Endothelial cell of umbilical vein (primary cell): Measurements from ENCODE around the gene SERPINA1. TPM values are rescaled to one million over a fixed set of nuclear protein-coding genes. Genes with fewer than 3 reads are reported as not detected.

Experiments used
- BruUV-seq: library from RNA; stranded (reverse); fragments of 400-500 nt; replicated peaks from 2 replicates; lab custom pipeline; 2021; lab: Mats Ljungman, UMichigan
- CTCF ChIA-PET: fragments of 300-600, 350-600 bp; sonication (Branson Sonifier 250); formaldehyde crosslinking; loops from one replicate; lab custom pipeline; 2021; ENCODE audit warnings: antibody characterized with exemption, inconsistent platforms; lab: Charles Lee
- POLR2A ChIA-PET: fragments of 300-600, 350-600 bp; sonication (Branson Sonifier 250); formaldehyde crosslinking; loops from one replicate; lab custom pipeline; 2021; ENCODE audit warnings: antibody characterized with exemption, inconsistent platforms; lab: Charles Lee
- DNase-seq: peaks from one replicate; pipeline ENCODE4 v3.0.0-alpha.2; 2011; ENCODE audit warnings: low read depth, low spot score
- FAIRE-seq: peaks from 2 replicates; lab custom pipeline; 2011; peaks lifted over from hg19 to GRCh38; lab: Jason Lieb, UNC
- H2AFZ ChIP-seq: 2 replicates; pipeline ENCODE4 v1.6.0; 2012; ENCODE audit warnings: low read depth, low read length, control low read depth, inconsistent platforms
- H3K27ac ChIP-seq: 2 replicates; pipeline ENCODE4 v1.5.1; 2011; ENCODE audit warnings: low read depth, mild to moderate bottlenecking, control low read depth, low read length, moderate library complexity; ENCODE audit not compliant: insufficient read depth
- H3K27me3 ChIP-seq, 2 experiments: 2 replicates each; pipeline versions ENCODE4 v1.6.0 to v1.6.1; 2011; ENCODE audit warnings: low read length in 2 of 2, mixed read lengths in 1 of 2; ENCODE audit not compliant: control insufficient read depth in 2 of 2, insufficient read depth in 2 of 2
- H3K36me3 ChIP-seq, 2 experiments: 2 replicates in 1 of 2; 3 replicates in 1 of 2; pipeline ENCODE4 v1.5.1; 2011; ENCODE audit warnings: low read length in 2 of 2, mild to moderate bottlenecking in 1 of 2, moderate library complexity in 1 of 2; ENCODE audit not compliant: control insufficient read depth in 2 of 2, insufficient read depth in 2 of 2; ENCODE audit errors: extremely low read depth in 1 of 2
- H3K4me1 ChIP-seq: 3 replicates; pipeline ENCODE4 v1.5.1; 2011; ENCODE audit warnings: mild to moderate bottlenecking, low read length; ENCODE audit not compliant: control insufficient read depth, insufficient read depth; ENCODE audit errors: extremely low read depth
- H3K4me2 ChIP-seq: 2 replicates; pipeline ENCODE4 v1.6.1; 2011; ENCODE audit warnings: low read length, control low read depth, mixed read lengths; ENCODE audit not compliant: insufficient read depth
- H3K4me3 ChIP-seq, 3 experiments: fragments of 200-600 bp in 1 of 3; sonication (generic), shearing (Covaris generic) in 1 of 3; replicated peaks in 1 of 3; 2 replicates each; pipeline ENCODE4 v1.5.1; 2011 to 2016; ENCODE audit warnings: control low read depth in 3 of 3, low read length in 3 of 3, mild to moderate bottlenecking in 2 of 3, inconsistent platforms in 1 of 3, low read depth in 1 of 3, moderate library complexity in 1 of 3; ENCODE audit not compliant: insufficient read depth in 1 of 3
- H3K79me2 ChIP-seq: 2 replicates; pipeline ENCODE4 v1.6.0; 2012; ENCODE audit warnings: low read length, inconsistent platforms; ENCODE audit not compliant: control insufficient read depth, insufficient read depth
- H3K9ac ChIP-seq: replicated peaks from 2 replicates; pipeline ENCODE3; 2011; ENCODE audit warnings: low read length, control low read depth; ENCODE audit not compliant: insufficient read depth; ENCODE audit errors: extremely low read depth
- H3K9me1 ChIP-seq: replicated peaks from 3 replicates; pipeline ENCODE4 v1.6.0; 2011; ENCODE audit warnings: mild to moderate bottlenecking, low read length; ENCODE audit not compliant: control insufficient read depth, insufficient read depth; ENCODE audit errors: extremely low read depth
- H3K9me3 ChIP-seq: replicated peaks from 2 replicates; pipeline ENCODE4 v1.5.1; 2012; ENCODE audit warnings: low read length, inconsistent platforms; ENCODE audit not compliant: control insufficient read depth, insufficient read depth
- H4K20me1 ChIP-seq: replicated peaks from 2 replicates; pipeline ENCODE3; 2011; ENCODE audit warnings: mild to moderate bottlenecking, low read length; ENCODE audit not compliant: control insufficient read depth, insufficient read depth; ENCODE audit errors: extremely low read depth
- CTCF ChIP-seq, 2 donors: IDR thresholded peaks; 1 replicate in 1 of 2; 2 replicates in 1 of 2; pipeline ENCODE4 v1.5.1; 2011; ENCODE audit warnings: low read length in 2 of 2, mild to moderate bottlenecking in 2 of 2, moderate library complexity in 2 of 2, control low read depth in 1 of 2, inconsistent platforms in 1 of 2, low read depth in 1 of 2; ENCODE audit not compliant: insufficient read depth in 1 of 2; ENCODE audit errors: extremely low read depth in 1 of 2
- EZH2 ChIP-seq: IDR thresholded peaks from 2 replicates; pipeline ENCODE4 v1.6.1; 2012; ENCODE audit warnings: borderline replicate concordance, low read depth, mild to moderate bottlenecking, moderate library complexity, low read length, inconsistent platforms; ENCODE audit not compliant: severe bottlenecking
- FOS ChIP-seq: IDR thresholded peaks from 2 replicates; pipeline ENCODE4 v1.6.1; 2011; ENCODE audit warnings: mild to moderate bottlenecking, low read length, moderate library complexity, borderline replicate concordance; ENCODE audit not compliant: insufficient read depth
- MYC ChIP-seq: IDR thresholded peaks from one replicate; pipeline ENCODE4 v1.6.1; 2011; ENCODE audit warnings: mild to moderate bottlenecking, low read depth, low read length
- POLR2AphosphoS5 ChIP-seq: IDR thresholded peaks from 2 replicates; pipeline ENCODE4 v1.6.1; 2012; ENCODE audit warnings: low read depth, mild to moderate bottlenecking, control low read depth, low read length, moderate library complexity; ENCODE audit not compliant: insufficient read depth
- dilution Hi-C: fragments of 300-500 bp; cut with MboI; formaldehyde crosslinking; loops from one replicate; pipeline ENCODE4 v1.15.0; 2019; ENCODE audit warnings: low sequenced_read_pairs; ENCODE audit not compliant: extremely low pct_ligation_motif_present
- intact Hi-C: fragments of 100-400 bp; cut with micrococcal nuclease; formaldehyde crosslinking; loops from one replicate; pipeline ENCODE4 v1.10.0; 2022
- polyA plus RNA-seq, 4 experiments: library from polyadenylated mRNA; depleted of rRNA in 3 of 4; stranded (reverse) in 3 of 4; unstranded in 1 of 4; fragments of >200 nt; gene quantifications; 2 replicates each; pipeline versions ENCODE4 v1.2.1 to v1.2.3, GENCODE V29; 2011 to 2012; ENCODE audit warnings: missing spikeins in 1 of 4
- total RNA-seq: library from RNA; stranded (reverse); gene quantifications from 2 replicates; pipeline ENCODE4 v1.2.3, GENCODE V29; 2021
- TF ChIP-seq, protein P1 (sequence below): IDR thresholded peaks from 2 replicates; pipeline ENCODE4 v1.6.1; 2011; ENCODE audit not compliant: insufficient read depth, insufficient read length

Gene SERPINA1
- total and polyA plus RNA-seq, 2 donors (not counting 3 experiments of a cell fraction or from before 2014, with no cell fraction given), result not detected

DNA sequence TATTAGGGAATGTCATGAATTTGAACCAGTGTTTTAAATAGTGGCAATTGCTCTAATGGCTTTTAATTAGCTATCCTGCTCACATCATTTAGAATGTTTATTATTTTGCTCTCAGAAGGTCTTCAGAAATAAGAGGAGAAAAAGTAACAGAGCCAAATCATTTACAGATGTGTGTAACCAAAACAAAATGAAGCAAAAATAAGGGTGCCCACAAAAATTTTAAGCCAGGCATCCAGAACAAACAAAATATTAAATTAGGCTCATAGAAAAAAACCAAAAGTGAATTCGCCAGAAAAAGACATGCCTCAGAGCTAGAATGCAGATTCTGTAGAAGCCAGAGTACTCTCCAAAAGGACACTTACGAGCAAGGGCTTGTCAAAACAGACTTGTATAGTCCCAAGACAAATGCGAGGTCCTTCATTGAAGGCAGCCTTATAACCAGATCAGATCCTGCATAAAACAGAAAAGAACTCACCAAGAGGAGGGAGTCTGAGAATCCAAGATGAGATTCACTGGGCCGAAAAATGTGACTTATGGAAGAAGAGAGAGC lies 20.2 kb upstream of the SERPINA1 start:
- DNase-seq (no peak), FAIRE-seq (no peak)
- Histone ChIP-seq H3K36me3 (no peaks in the 10 kb centered on the region), H3K79me2 (no peaks in the 10 kb centered on the region), H3K9ac (no peak overlapping the region), H3K27ac (no peak overlapping the region), H3K4me1 (no peaks in the 10 kb centered on the region), H3K9me1 (no peaks in the 10 kb centered on the region), H3K27me3 (no peaks in the 10 kb centered on the region), H4K20me1 (no peaks in the 10 kb centered on the region), H3K4me2 (no peak overlapping the region), H2AFZ (no peak overlapping the region), H3K4me3 (no peak overlapping the region), H3K9me3 (peaks cover 2% of the 10 kb centered on the region)
- ChIA-PET CTCF (no interaction called here), POLR2A (no interaction called here)
- BruUV-seq, result no TSS peak
- TF ChIP-seq EZH2 (no peak), POLR2AphosphoS5 (no peak), MYC (no peak), FOS (no peak), CTCF (IDR thresholded peaks at IDR 0.05; ENCODE audit: extremely low read depth in 1 of 2, insufficient read depth in 1 of 2, low read depth in 1 of 2, low read length in 2 of 2) (no peak)
- TF ChIP-seq, protein P1, sequence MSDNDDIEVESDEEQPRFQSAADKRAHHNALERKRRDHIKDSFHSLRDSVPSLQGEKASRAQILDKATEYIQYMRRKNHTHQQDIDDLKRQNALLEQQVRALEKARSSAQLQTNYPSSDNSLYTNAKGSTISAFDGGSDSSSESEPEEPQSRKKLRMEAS, result no peak
- dilution Hi-C loops (no loop called here), intact Hi-C loops (no loop called here)
